GM12892 (cell line): ENCODE results near the gene HSPA4.

Experiments used
- DNase-seq: peaks from one replicate; pipeline ENCODE4 v3.0.0; 2011; ENCODE audit not compliant: insufficient read length
- FAIRE-seq: peaks from 2 replicates; lab custom pipeline; 2011; peaks lifted over from hg19 to GRCh38; lab: Jason Lieb, UNC
- POLR2A ChIP-seq: IDR thresholded peaks from 2 replicates; pipeline ENCODE4 v1.6.1; 2011; ENCODE audit warnings: low read depth, low read length, control low read depth
- POLR2AphosphoS5 ChIP-seq: IDR thresholded peaks from 2 replicates; pipeline ENCODE4 v1.6.1; 2011; ENCODE audit warnings: low read depth, low read length, control low read depth
- TAF1 ChIP-seq: IDR thresholded peaks from 2 replicates; pipeline ENCODE4 v1.6.1; 2011; ENCODE audit warnings: low read depth, mild to moderate bottlenecking, control low read depth, low read length, borderline replicate concordance

The HSPA4 gene

GRCh38 chr5:133052317-133053175, 733 bp downstream of the HSPA4 start:
- FAIRE-seq (peak; percentile 38), DNase-seq (peak; percentile 55)
- TF ChIP-seq POLR2AphosphoS5 (no peak), TAF1 (no peak), POLR2A (no peak)

- no peak for DNase-seq
- FAIRE-seq: no peak
- TF ChIP-seq TAF1 (no peak), POLR2A (no peak), POLR2AphosphoS5 (no peak)
Observed at GRCh38 chr5:133053448-133053847, 1.6 kb downstream of the HSPA4 start.

- TF ChIP-seq TAF1: no peak
- TF ChIP-seq POLR2AphosphoS5: no peak
- no peak for TF ChIP-seq POLR2A
- DNase-seq (no peak), FAIRE-seq (no peak)
Observed at GRCh38 chr5:133054697-133055471, 3.1 kb downstream of the HSPA4 start.

- FAIRE-seq (no peak), DNase-seq (no peak)
- TF ChIP-seq TAF1: no peak
- no peak for TF ChIP-seq POLR2A
- TF ChIP-seq POLR2AphosphoS5: no peak
Observed at GRCh38 chr5:133056891-133057290, 5.1 kb downstream of the HSPA4 start.

- DNase-seq (no peak), FAIRE-seq (no peak)
- TF ChIP-seq POLR2AphosphoS5 (no peak), POLR2A (no peak), TAF1 (no peak)
Observed at GRCh38 chr5:133059621-133060020, 7.8 kb downstream of the HSPA4 start.

- FAIRE-seq (no peak), DNase-seq (no peak)
- no peak for TF ChIP-seq POLR2A
- no peak for TF ChIP-seq TAF1
- TF ChIP-seq POLR2AphosphoS5: no peak
Observed at GRCh38 chr5:133062276-133062675, 10.5 kb downstream of the HSPA4 start.

GRCh38 chr5:133063965-133064364, 12.2 kb downstream of the HSPA4 start:
- no peak for FAIRE-seq
- DNase-seq: no peak
- no peak for TF ChIP-seq POLR2A
- TF ChIP-seq TAF1: no peak

- no peak for FAIRE-seq
- DNase-seq: no peak
- TF ChIP-seq POLR2AphosphoS5 (no peak), TAF1 (no peak), POLR2A (no peak)
Observed at GRCh38 chr5:133065471-133065870, 13.7 kb downstream of the HSPA4 start.

GRCh38 chr5:133066045-133066444, 14.2 kb downstream of the HSPA4 start:
- no peak for FAIRE-seq
- TF ChIP-seq TAF1: no peak

GRCh38 chr5:133072021-133072420, 20.2 kb downstream of the HSPA4 start:
- no peak for TF ChIP-seq TAF1
- TF ChIP-seq POLR2AphosphoS5: no peak
- TF ChIP-seq POLR2A: no peak
- FAIRE-seq (no peak), DNase-seq (no peak)

More at GRCh38 chr5:133066045-133066444, 14.2 kb downstream of the HSPA4 start:
- DNase-seq: no peak

GRCh38 chr5:133075572-133076536, 24.0 kb downstream of the HSPA4 start:
- peak; percentile 38 for FAIRE-seq
- DNase-seq: no peak
- TF ChIP-seq POLR2AphosphoS5 (no peak), POLR2A (no peak), TAF1 (no peak)
